HG02884 (cell line): ENCODE data around the gene VSIG8.
A peak's percentile ranks its signal among the peaks of the same experiment; 100 is the strongest.
"Not testable (repeated sequence)": the region's sequence is repeated elsewhere in the genome, so short reads cannot be mapped to it uniquely, and the experiment has no call there.

Source experiments
- ATAC-seq: cut with Tn5 transposase; IDR thresholded peaks from one replicate; pipeline ENCODE4 v1.9.1; 2021; ENCODE audit warnings: mild to moderate bottlenecking, moderate library complexity; ENCODE audit not compliant: unreplicated experiment

Gene VSIG8

GRCh38 chr1:159862557-159862956 lies at the start of gene VSIG8:
VSIG8 (minus strand) TSS chr1:159862657; CDS start chr1:159862521, 136 bp downstream.
- no peak for ATAC-seq

- ATAC-seq = no peak
Measured at GRCh38 chr1:159911326-159912070, 49.0 kb upstream of the VSIG8 start.

- ATAC-seq = no peak
Measured at GRCh38 chr1:159908031-159908940, 45.8 kb upstream of the VSIG8 start.

- no peak for ATAC-seq
Measured at GRCh38 chr1:159906960-159907359, 44.5 kb upstream of the VSIG8 start.

GRCh38 chr1:159904036-159904435 lies 41.6 kb upstream of the VSIG8 start:
- ATAC-seq = not testable (repeated sequence)

- ATAC-seq = no peak
Measured at GRCh38 chr1:159902541-159902940, 40.1 kb upstream of the VSIG8 start.

GRCh38 chr1:159900755-159901360 lies 38.4 kb upstream of the VSIG8 start:
- ATAC-seq = no peak

GRCh38 chr1:159900086-159900680 lies 37.7 kb upstream of the VSIG8 start, which contains the start of gene CFAP45:
CFAP45 (minus strand) TSS chr1:159900165; CDS start chr1:159900098, 67 bp downstream.
- no peak for ATAC-seq

GRCh38 chr1:159899634-159900033 lies 37.2 kb upstream of the VSIG8 start:
- ATAC-seq = not testable (repeated sequence)

- ATAC-seq = no peak
Measured at GRCh38 chr1:159898527-159898926, 36.1 kb upstream of the VSIG8 start.

- ATAC-seq = no peak
Measured at GRCh38 chr1:159897962-159898361, 35.5 kb upstream of the VSIG8 start.

- no peak for ATAC-seq
Measured at GRCh38 chr1:159896546-159896930, 34.1 kb upstream of the VSIG8 start.

- no peak for ATAC-seq
Measured at GRCh38 chr1:159895836-159896545, 33.5 kb upstream of the VSIG8 start.

GRCh38 chr1:159895286-159895685 lies 32.8 kb upstream of the VSIG8 start:
- ATAC-seq = no peak

- ATAC-seq = no peak
Measured at GRCh38 chr1:159892944-159893343, 30.5 kb upstream of the VSIG8 start.

GRCh38 chr1:159891275-159892157 lies 29.1 kb upstream of the VSIG8 start:
- ATAC-seq = peak; percentile 46

GRCh38 chr1:159890390-159890789 lies 27.9 kb upstream of the VSIG8 start:
- no peak for ATAC-seq

GRCh38 chr1:159889821-159890252 lies 27.4 kb upstream of the VSIG8 start:
- ATAC-seq = peak; percentile 94

GRCh38 chr1:159889202-159889601 lies 26.7 kb upstream of the VSIG8 start:
- no peak for ATAC-seq
